ENCODE data around the gene LARP1.

The LARP1 gene

GRCh38 chr5:154800582-154800981 lies 45.4 kb downstream of the LARP1 start:
- TF ChIP-seq POLR2AphosphoS5 (IDR thresholded peaks at IDR 0.05; ENCODE audit: borderline replicate concordance, low read depth, low read length) (no peak), FOXP2 (optimal IDR thresholded peaks at IDR 0.05; ENCODE audit: control extremely low read depth, extremely low read length, insufficient read depth) (no peak), EZH2 (IDR thresholded peaks at IDR 0.05) (no peak)
- Histone ChIP-seq H3K9ac (ENCODE audit: insufficient read length) (no peak overlapping the region), H3K4me3 (no peak overlapping the region), H3K9me3 (ENCODE audit: low read depth, low read length) (no peaks in the 10 kb centered on the region), H3K27ac (no peak overlapping the region; the same call in 1 of the 2 replicates), H3K36me3 (ENCODE audit: insufficient read depth, low read length) (peaks cover 95% of the 10 kb centered on the region)
- DNase-seq (ENCODE audit: low read depth, low spot score) = no peak

GRCh38 chr5:154801083-154801482 lies 45.9 kb downstream of the LARP1 start:
- Histone ChIP-seq H3K9ac (ENCODE audit: insufficient read length) (no peak overlapping the region), H3K36me3 (ENCODE audit: insufficient read depth, low read length) (peaks cover 99% of the 10 kb centered on the region)

DNA sequence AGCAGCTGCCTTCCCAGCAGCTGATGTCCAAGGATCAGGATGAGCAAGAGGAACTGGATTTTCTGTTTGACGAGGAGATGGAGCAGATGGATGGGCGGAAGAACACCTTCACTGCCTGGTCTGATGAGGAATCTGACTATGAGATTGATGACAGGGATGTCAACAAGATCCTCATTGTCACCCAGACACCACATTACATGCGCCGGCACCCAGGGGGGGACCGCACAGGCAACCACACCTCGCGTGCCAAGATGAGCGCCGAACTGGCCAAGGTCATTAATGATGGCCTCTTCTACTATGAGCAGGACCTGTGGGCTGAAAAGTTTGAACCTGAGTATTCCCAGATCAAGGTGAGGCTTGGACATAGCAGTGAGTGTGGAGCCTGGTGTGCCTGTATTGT lies 46.9 kb downstream of the LARP1 start:
- no peak overlapping the region for H3K4me3 ChIP-seq
- no peak for DNase-seq (ENCODE audit: low read depth, low spot score)
- peaks cover 99% of the 10 kb centered on the region for H3K36me3 ChIP-seq (ENCODE audit: insufficient read depth, low read length)

More at GRCh38 chr5:154801083-154801482, 45.9 kb downstream of the LARP1 start:
- Histone ChIP-seq H3K9me3 (ENCODE audit: low read depth, low read length) (no peaks in the 10 kb centered on the region), H3K27ac (no peak overlapping the region; the same call in 1 of the 2 replicates), H3K4me3 (no peak overlapping the region)
- no peak for TF ChIP-seq FOXP2 (optimal IDR thresholded peaks at IDR 0.05; ENCODE audit: control extremely low read depth, extremely low read length, insufficient read depth)
- TF ChIP-seq POLR2AphosphoS5 (IDR thresholded peaks at IDR 0.05; ENCODE audit: borderline replicate concordance, low read depth, low read length) = no peak
- TF ChIP-seq EZH2 (IDR thresholded peaks at IDR 0.05) = no peak
- DNase-seq (ENCODE audit: low read depth, low spot score) = no peak

GRCh38 chr5:154806176-154806575 lies 51.0 kb downstream of the LARP1 start:
- no peak for DNase-seq (ENCODE audit: low read depth, low spot score)
- Histone ChIP-seq H3K27ac (no peak overlapping the region), H3K4me3 (no peak overlapping the region), H3K9ac (ENCODE audit: insufficient read length) (no peak overlapping the region), H3K9me3 (ENCODE audit: low read depth, low read length) (no peaks in the 10 kb centered on the region), H3K36me3 (ENCODE audit: insufficient read depth, low read length) (peaks cover 97% of the 10 kb centered on the region)
- TF ChIP-seq FOXP2 (optimal IDR thresholded peaks at IDR 0.05; ENCODE audit: control extremely low read depth, extremely low read length, insufficient read depth) = no peak
- no peak for TF ChIP-seq EZH2 (IDR thresholded peaks at IDR 0.05)
- TF ChIP-seq POLR2AphosphoS5 (IDR thresholded peaks at IDR 0.05; ENCODE audit: borderline replicate concordance, low read depth, low read length) = no peak

More for the DNA sequence above, 46.9 kb downstream of the LARP1 start:
- H3K27ac ChIP-seq = no peak overlapping the region
- TF ChIP-seq FOXP2 (optimal IDR thresholded peaks at IDR 0.05; ENCODE audit: control extremely low read depth, extremely low read length, insufficient read depth) (no peak), EZH2 (IDR thresholded peaks at IDR 0.05) (no peak), POLR2AphosphoS5 (IDR thresholded peaks at IDR 0.05; ENCODE audit: borderline replicate concordance, low read depth, low read length) (no peak)
- H3K9ac ChIP-seq (ENCODE audit: insufficient read length) = no peak overlapping the region
- no peaks in the 10 kb centered on the region for H3K9me3 ChIP-seq (ENCODE audit: low read depth, low read length)

- no peak overlapping the region for H3K27ac ChIP-seq
- peaks cover 95% of the 10 kb centered on the region for H3K36me3 ChIP-seq (ENCODE audit: insufficient read depth, low read length)
- TF ChIP-seq FOXP2 (optimal IDR thresholded peaks at IDR 0.05; ENCODE audit: control extremely low read depth, extremely low read length, insufficient read depth) (no peak), POLR2AphosphoS5 (IDR thresholded peaks at IDR 0.05; ENCODE audit: borderline replicate concordance, low read depth, low read length) (no peak), EZH2 (IDR thresholded peaks at IDR 0.05) (no peak)
- H3K9me3 ChIP-seq (ENCODE audit: low read depth, low read length) = no peaks in the 10 kb centered on the region
- no peak for DNase-seq (ENCODE audit: low read depth, low spot score)
- H3K4me3 ChIP-seq = no peak overlapping the region
- H3K9ac ChIP-seq (ENCODE audit: insufficient read length) = no peak overlapping the region
Measured at GRCh38 chr5:154811239-154811638, 56.1 kb downstream of the LARP1 start.

DNA sequence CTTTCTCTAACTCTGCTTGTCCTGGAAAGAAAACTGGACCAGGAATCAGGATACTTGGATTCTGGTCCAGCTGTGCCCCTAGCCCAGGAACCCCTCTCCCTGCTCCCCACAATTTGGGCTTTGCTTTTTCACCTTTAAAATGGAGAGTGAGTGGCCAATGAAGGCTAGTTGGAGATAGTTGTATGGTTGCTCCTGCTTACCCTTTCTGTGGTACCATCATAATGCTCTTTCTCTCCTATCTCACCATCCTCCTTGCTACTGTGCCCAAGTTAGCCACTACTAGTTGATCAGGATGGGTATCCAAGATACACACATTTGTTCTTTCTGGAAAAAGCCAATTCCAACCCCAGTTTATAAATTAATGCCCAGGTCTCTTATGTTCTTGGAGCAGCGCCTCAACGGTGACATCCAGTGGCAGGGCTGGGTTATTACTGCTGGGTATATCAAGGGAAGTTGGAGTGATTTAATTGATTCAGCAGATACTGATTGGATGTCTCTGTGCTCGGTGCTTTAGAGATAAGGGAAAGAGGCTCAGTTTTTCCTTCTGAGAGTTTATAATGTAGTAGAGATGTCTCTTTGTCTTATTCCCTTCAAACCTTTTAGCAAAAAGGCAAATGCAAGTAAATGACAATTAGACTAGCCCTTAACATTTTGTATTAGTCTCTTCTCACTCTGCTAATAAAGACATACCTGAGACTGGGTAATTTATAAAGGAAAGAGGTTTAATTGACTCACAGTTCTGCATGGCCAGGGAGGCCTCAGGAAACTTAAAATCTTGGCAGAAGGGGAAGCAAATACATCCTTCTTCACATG lies 56.7 kb downstream of the LARP1 start:
- no peaks in the 10 kb centered on the region for H3K9me3 ChIP-seq (ENCODE audit: low read depth, low read length)
- H3K4me3 ChIP-seq = no peak overlapping the region
- DNase-seq (ENCODE audit: low read depth, low spot score) = peak; percentile 32
- no peak overlapping the region for H3K27ac ChIP-seq
- peaks cover 95% of the 10 kb centered on the region for H3K36me3 ChIP-seq (ENCODE audit: insufficient read depth, low read length)
- TF ChIP-seq FOXP2 (optimal IDR thresholded peaks at IDR 0.05; ENCODE audit: control extremely low read depth, extremely low read length, insufficient read depth) = no peak
- TF ChIP-seq EZH2 (IDR thresholded peaks at IDR 0.05) = no peak
- no peak for TF ChIP-seq POLR2AphosphoS5 (IDR thresholded peaks at IDR 0.05; ENCODE audit: borderline replicate concordance, low read depth, low read length)
- H3K9ac ChIP-seq (ENCODE audit: insufficient read length) = no peak overlapping the region

- Histone ChIP-seq H3K4me3 (no peak overlapping the region), H3K36me3 (ENCODE audit: insufficient read depth, low read length) (peaks cover 89% of the 10 kb centered on the region), H3K9me3 (ENCODE audit: low read depth, low read length) (no peaks in the 10 kb centered on the region), H3K27ac (no peak overlapping the region), H3K9ac (ENCODE audit: insufficient read length) (no peak overlapping the region)
- DNase-seq (ENCODE audit: low read depth, low spot score) = no peak
- no peak for TF ChIP-seq FOXP2 (optimal IDR thresholded peaks at IDR 0.05; ENCODE audit: control extremely low read depth, extremely low read length, insufficient read depth)
- no peak for TF ChIP-seq EZH2 (IDR thresholded peaks at IDR 0.05)
- TF ChIP-seq POLR2AphosphoS5 (IDR thresholded peaks at IDR 0.05; ENCODE audit: borderline replicate concordance, low read depth, low read length) = 0 out of 2 replicates have a peak, but pooled peaks have one; percentile 10
Measured at GRCh38 chr5:154813158-154813557, 58.0 kb downstream of the LARP1 start.

DNA sequence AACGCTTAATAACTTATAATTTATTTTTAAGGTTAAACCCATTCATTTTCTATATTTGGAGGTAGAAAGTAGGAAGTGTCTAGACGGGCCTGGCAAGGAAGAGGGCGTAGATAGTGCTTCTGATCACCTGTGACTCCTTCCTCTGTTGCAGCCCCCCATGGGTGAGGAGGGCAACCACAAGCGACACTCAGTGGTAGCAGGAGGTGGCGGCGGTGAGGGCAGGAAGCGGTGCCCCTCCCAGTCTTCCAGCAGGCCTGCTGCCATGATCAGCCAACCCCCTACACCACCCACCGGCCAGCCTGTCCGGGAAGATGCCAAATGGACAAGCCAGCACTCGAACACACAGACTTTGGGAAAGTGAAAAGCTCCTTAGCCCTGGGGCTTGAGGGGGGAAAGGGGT lies 58.6 kb downstream of the LARP1 start:
- DNase-seq (ENCODE audit: low read depth, low spot score) = no peak
- TF ChIP-seq FOXP2 (optimal IDR thresholded peaks at IDR 0.05; ENCODE audit: control extremely low read depth, extremely low read length, insufficient read depth) = no peak
- TF ChIP-seq POLR2AphosphoS5 (IDR thresholded peaks at IDR 0.05; ENCODE audit: borderline replicate concordance, low read depth, low read length) = no peak
- no peak for TF ChIP-seq EZH2 (IDR thresholded peaks at IDR 0.05)
- Histone ChIP-seq H3K27ac (no peak overlapping the region), H3K4me3 (no peak overlapping the region), H3K36me3 (ENCODE audit: insufficient read depth, low read length) (peaks cover 88% of the 10 kb centered on the region), H3K9me3 (ENCODE audit: low read depth, low read length) (no peaks in the 10 kb centered on the region), H3K9ac (ENCODE audit: insufficient read length) (no peak overlapping the region)
